NCI-H510A treated with DMSO at 0.1 percent for 48 hours (cell line): ENCODE results near the gene FRYL.

Experiments used
- DNase-seq: peaks from one replicate; lab custom pipeline; 2025; lab: John Stamatoyannopoulos, UW

The FRYL gene

DNA sequence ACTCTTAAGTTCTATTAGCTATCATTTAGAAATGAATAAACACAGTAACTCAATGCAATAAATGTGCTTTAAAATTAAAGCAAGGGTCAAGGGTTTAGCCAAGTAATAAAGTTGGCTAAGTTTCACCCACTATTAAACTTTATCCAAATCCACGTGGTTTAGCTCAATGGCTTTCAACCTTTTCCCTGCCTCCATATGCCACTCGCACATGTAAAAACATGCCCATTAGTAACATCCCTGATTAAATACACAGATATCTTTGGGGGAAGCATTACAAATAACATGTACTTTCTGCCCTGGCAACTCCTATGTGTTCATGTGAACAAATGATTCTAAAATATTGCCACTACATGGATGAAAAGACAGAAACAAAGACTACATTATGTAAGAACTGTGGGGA is 159.2 kb downstream of the FRYL start:
- no peak for DNase-seq

DNA sequence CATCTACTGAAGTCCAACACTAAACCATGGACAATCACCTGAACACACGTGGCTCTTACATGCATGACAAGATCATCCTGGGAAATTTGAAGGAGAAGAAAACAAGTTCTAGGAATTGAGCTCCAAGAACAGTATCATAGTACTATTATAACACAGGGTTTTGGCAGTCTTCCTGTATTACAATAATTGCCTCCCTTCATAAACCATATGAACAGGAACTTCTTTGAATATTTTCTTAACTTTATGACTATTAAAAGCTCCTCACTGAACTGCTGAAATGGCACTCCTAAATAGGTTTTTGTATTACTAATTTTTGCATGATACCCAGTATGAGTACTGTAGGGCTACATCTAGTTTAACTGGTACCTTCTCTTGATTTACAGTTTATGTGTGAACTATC is 160.0 kb downstream of the FRYL start:
- DNase-seq, result no peak

- peak; percentile 17 for DNase-seq
These were observed 175.6 kb downstream of the FRYL start for GRCh38 chr4:48604527-48604926.

DNA sequence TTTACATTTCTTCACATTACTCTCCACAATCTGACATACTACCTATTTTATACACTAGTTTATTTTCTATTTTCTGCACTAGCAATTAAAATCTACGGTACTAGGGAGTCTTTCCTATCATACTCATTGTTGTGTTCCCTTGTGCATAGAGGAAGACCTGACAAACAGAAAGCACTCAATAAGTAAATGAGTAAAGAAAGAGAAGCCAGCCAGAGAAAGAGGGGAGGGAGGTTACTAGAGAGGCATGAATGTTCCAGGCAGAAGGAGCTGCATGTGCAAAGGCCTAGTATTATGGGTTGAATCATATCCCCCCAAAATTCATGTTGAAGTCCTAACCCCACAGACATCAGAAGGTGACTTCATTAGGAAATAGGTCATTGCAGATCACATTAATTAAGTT is 176.0 kb downstream of the FRYL start:
- no peak for DNase-seq

- DNase-seq, result no peak
These were observed 176.6 kb downstream of the FRYL start for GRCh38 chr4:48603366-48604003.

DNA sequence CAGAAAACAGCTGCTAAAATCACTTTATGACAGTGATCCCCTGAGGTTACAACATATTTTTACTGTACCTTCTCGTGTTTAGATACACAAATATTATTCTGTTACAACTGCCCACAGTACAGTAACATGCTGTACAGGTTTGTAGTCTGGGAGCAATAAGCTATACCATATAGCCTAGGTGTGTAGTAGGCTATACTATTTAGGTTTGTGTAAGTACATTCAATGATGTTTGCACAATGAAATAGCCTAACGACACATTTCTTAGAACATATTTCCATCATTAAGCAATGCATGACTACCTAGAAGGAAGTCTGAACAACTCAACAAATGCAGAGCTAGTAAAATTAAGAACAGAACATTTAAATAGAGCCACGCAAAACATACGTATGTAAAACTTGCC is 177.3 kb downstream of the FRYL start:
- DNase-seq, result no peak

GRCh38 chr4:48602222-48602621 is 177.9 kb downstream of the FRYL start:
- DNase-seq, result peak; percentile 34

GRCh38 chr4:48596336-48596735 is 183.7 kb downstream of the FRYL start:
- DNase-seq, result no peak

GRCh38 chr4:48594180-48594579 is 185.9 kb downstream of the FRYL start:
- no peak for DNase-seq

- DNase-seq, result no peak
These were observed 188.7 kb downstream of the FRYL start for GRCh38 chr4:48591372-48591771.

DNA sequence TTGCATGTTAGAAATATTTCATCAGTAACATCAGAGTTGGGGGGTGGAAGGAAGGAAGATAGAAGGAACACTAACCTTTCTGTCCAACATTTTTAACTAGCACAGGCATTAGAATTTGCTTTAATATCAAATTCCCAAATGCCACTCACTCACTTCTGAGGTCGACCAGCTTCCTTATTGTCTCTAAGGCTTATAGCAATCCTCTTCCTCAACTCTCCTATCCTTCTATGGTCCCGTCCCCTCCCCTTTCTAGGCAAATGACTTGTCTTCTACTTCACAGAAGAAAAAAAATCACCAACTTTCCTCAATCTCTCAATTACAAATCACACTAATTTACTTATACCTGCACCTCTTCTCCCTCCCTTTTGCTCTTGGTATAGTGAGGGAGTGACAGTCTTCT is 189.2 kb downstream of the FRYL start:
- DNase-seq, result no peak

DNA sequence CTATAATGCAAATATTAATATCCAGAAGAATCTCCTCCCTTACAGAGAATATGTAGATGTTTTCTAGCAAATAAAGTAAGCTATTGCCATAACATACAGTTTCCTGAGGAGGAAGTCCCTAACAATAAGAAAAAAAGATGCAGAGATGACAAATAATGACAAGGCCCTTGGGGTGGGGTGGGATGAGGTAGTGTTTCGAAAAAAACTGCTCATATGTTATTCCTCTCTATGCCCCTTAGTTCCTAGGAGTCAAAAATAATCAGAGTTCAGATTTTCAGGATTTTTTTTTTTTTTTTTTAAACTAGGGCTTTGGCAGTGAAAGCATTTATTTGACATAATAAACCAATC is 191.0 kb downstream of the FRYL start:
- no peak for DNase-seq

DNA sequence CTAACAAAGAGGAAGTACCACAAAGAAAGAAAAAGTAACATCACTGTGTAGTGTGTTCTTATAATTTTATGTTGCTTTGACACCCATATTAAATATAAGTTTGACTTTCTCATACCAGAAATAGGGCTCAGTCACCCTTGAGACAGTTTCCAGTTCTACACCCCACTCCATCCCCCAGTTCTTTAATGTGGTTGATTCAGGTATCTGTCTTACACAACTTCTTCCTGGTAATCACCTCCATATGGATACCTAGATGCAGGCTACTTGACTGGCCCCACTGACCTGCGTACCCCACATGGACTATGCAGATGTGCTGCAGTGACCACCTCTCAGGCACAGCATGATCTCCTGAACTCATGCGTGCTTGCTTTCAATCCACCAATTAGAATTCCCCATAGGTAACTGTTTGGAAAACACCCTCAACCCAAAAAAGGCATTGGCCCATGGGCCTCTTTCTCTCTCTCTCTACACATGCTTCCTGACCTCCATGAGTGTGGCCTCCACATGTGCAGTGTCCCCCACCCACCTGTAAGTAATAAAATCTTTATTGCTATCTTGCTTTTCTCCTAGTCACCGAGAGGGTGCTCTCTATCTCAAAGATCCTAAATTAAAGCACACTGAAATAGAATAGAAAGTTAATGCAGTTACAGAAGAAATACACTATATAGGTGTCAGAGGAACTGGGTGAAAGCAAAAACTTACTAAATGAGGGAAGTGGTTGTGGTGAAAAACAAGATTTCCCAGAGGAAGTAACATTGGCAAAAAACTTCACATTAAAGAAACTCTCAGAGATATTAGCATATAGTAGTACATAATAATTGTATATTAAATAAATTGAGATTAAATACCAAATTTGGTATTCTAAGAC is 191.6 kb downstream of the FRYL start:
- DNase-seq, result no peak

- DNase-seq, result no peak
These were observed 194.7 kb downstream of the FRYL start for GRCh38 chr4:48585401-48585800.

DNA sequence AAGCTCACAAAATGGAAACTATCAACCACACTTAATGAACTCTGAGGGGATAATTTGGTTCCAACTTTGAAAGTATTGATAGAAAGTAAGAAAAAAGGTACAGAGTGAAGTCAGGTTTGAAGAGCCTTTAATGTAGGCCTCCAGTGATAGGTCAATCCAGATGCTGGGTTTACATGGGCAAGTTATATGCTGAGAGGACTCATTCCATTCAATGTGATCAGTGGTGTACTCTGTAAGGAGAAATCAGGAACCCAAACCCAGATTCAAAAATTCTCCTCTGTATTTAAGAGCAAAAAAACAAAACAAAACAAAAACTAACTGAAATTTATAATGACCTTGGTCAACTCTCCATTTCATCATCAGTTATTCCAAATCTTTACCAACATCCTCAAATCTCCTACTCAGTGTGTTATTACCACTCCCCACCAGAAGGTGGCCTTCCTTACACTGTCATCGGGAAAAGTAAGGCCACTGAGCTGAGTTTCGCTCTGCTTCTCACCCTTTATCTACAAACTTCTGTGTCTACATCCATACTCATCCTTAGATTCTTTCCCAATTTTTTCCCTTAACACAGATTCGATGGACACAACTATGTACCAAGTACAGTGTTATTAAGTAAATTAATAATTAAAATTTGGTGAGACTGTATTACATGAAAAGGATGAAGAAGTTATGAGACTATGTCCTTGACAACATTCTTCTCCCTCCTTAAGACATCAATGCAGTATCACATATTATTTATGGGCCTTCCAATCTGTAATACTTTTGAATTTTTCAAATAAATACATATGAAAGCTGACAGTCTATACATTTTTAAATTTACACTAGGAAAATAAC is 201.7 kb downstream of the FRYL start:
- peak; percentile 42 for DNase-seq

DNA sequence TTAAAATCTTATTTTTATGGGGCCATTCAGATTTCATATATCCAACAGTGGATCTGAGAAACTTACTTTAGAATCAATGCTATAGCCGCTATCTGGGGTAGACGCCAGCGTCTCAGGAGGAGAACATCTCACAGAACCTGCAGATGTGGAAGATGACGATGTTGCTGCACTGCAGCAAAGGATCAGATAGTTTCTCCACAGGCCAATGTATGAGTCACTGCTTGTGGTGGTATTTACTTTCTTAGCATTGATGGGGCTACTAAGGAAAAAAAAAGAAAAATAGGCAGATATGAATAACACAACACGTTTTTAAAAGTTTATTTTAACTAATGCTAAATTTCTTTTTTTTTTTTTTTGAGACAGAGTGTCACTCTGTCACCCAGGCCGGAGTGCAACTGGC is 204.1 kb downstream of the FRYL start:
- no peak for DNase-seq

GRCh38 chr4:48571471-48571870 is 208.6 kb downstream of the FRYL start:
- DNase-seq, result no peak

DNA sequence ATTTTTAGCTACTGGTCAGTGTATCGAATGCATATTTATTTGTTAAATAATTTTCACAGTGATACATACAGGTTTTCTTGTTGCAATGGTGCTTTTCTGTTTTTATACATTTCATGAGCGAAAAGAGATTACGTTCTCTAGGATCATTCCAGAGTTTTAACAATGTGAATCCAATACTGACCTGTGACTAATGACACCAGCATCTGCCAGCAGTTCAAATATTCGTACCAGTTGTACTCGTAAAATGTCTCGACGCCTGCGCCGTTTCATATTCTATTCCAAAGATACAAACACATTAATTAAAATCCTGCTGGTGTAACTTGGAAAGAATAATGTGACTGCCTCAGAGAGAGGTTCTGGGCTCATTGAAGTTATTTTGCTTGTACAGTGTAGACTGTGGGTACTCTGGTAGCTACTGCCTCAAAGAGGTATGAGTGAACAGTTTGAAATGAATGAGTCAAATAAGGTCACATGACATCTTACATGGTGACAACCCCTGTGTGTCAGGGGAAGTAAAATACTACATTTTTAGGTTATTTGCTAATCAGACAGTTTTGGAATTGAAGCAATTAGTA is 209.3 kb downstream of the FRYL start:
- DNase-seq, result no peak

DNA sequence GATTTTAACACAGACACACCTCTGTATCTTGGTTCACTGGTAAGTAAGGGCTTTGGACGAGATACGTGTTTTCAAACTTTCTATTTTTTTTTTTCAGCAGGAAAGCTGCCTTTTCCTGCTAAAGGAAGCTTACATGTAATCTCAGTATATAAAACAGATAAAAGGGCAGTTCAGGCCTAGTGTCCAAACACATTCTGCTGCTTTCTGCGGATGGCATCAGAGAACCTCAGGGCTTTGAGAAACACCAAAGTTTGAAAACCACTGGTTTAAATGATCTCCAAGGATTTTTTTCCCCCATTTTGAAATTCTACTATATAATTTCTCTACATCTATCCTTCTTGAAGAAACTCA is 214.1 kb downstream of the FRYL start:
- DNase-seq, result no peak

DNA sequence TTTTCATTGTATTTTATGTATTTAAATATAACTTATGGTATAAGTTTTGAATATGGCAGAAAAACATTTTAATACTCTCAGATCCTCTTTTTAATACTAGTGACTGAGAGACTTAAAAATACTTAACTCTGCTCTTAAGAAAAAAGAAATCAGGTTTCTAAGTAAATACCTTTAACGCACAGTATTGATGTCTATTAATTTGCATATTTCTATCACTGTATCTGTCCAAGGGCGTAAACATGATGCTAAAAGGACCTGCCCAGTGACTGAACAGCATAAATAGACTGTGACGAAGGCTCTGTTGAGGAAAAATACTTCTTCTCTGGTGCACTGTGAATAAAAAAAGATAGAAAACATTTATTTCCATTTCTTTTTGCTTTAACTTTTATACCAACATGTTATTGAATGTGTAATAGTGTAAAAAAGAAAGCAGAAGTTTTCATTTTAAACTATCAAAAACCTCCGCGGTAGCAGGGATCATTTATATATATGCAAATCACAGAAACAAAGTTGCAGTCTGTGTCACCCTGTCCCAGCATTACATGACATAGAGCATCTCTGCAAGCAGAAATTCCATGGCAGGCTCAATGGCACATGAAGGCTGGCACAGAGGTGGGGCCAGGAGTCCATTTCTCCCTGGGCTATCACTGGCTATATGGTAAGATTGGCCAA is 214.6 kb downstream of the FRYL start:
- no peak for DNase-seq

- no peak for DNase-seq
These were observed 215.9 kb downstream of the FRYL start for GRCh38 chr4:48564151-48564550.

DNA sequence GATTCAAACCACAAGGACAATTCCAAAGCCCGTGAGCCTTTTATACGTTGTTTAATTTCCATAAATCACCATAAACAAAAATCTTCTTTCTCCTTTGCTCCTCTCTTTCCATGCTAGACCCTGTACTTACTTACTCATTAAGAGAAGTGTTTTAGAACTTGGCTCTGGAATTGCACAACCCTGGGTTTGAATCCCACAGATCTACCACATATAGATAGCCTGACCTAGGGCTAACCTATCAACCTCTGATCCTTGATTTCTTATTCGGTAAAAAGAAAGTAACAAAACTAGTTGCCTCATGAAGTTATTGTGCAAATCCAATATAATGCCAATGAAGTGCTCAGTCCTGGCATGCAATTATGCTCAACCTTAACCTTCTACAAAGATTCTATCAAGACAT is 221.3 kb downstream of the FRYL start:
- no peak for DNase-seq
